HUES48 (cell line): Measurements from ENCODE around the gene FCHSD2.
"Not testable (repeated sequence)": the region's sequence is repeated elsewhere in the genome, so short reads cannot be mapped to it uniquely, and the experiment has no call there.

Experiments used
- H3K27ac ChIP-seq: one replicate; pipeline ENCODE4 v1.7.0; 2013; ENCODE audit warnings: low read depth, low read length, inconsistent platforms
- H3K27me3 ChIP-seq: 2 replicates; pipeline ENCODE4 v1.6.1; 2013; ENCODE audit warnings: mild to moderate bottlenecking, low read length; ENCODE audit not compliant: control insufficient read depth, insufficient read depth
- H3K36me3 ChIP-seq: 2 replicates; pipeline ENCODE4 v1.6.1; 2013; ENCODE audit warnings: low read length; ENCODE audit not compliant: control insufficient read depth, insufficient read depth
- H3K4me1 ChIP-seq: 2 replicates; pipeline ENCODE4 v1.6.1; 2013; ENCODE audit warnings: mild to moderate bottlenecking, low read length; ENCODE audit not compliant: control insufficient read depth, insufficient read depth
- H3K4me3 ChIP-seq: 2 replicates; pipeline ENCODE4 v1.5.1; 2013; ENCODE audit warnings: mild to moderate bottlenecking, low read depth, low read length
- H3K9ac ChIP-seq: 2 replicates; pipeline ENCODE4 v1.6.1; 2013; ENCODE audit warnings: mild to moderate bottlenecking, low read depth, low read length, moderate library complexity
- H3K9me3 ChIP-seq: 2 replicates; pipeline ENCODE4 v1.6.1; 2013; ENCODE audit warnings: low read length; ENCODE audit not compliant: control insufficient read depth, insufficient read depth

FCHSD2 gene

DNA sequence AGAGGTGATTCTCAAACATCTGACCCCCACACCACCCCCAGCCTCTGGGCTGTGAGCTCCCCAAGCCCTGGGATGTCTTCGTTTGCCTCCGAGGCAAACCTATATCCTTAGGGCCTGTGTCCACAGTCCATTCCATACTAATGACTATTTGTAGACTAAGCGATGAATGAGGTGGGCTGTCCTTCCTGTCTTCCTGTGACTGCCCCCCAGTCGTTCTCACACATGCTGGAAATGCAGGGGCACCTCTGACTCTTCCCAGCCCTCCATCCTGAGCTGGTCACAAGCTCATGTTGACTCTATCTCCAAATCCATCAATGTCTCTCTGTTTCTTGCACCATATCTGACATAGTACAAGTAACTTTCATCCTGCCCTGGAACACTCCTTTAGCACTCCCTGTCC is 323.1 kb downstream of the FCHSD2 start:
- Histone ChIP-seq H3K9ac (no peak overlapping the region), H3K27me3 (peaks cover 14% of the 10 kb centered on the region; the same call in 1 of the 2 replicates), H3K4me1 (peaks cover 16% of the 10 kb centered on the region), H3K4me3 (no peak overlapping the region), H3K36me3 (peaks cover 5% of the 10 kb centered on the region; the same call in 1 of the 2 replicates), H3K9me3 (no peaks in the 10 kb centered on the region), H3K27ac (no peak overlapping the region)

DNA sequence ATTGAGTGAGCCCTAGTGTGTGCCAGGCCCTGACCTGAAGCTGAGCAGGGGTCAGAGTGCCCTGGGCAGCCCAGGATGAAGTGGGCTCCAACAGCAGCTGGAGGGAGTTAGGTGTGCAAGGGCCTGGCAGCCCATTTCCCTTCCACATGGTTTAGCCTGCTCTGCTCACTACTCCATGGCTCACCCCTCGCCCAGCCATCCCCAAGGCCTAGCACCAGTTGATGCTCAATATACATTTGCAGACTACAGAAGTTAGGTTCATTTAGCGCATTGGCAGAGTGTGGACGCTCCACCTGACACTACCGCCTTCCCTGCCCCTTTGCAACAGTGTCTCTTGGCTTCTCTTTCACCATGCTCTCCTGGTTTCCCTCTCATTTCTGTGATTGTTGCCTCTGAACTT is 324.2 kb downstream of the FCHSD2 start:
- H3K27me3 ChIP-seq = peaks cover 8% of the 10 kb centered on the region; the same call in 1 of the 2 replicates
- H3K27ac ChIP-seq = no peak overlapping the region
- H3K9ac ChIP-seq = no peak overlapping the region
- peaks cover 21% of the 10 kb centered on the region for H3K4me1 ChIP-seq
- H3K36me3 ChIP-seq = peaks cover 5% of the 10 kb centered on the region; the same call in 1 of the 2 replicates
- H3K4me3 ChIP-seq = no peak overlapping the region
- H3K9me3 ChIP-seq = no peaks in the 10 kb centered on the region

DNA sequence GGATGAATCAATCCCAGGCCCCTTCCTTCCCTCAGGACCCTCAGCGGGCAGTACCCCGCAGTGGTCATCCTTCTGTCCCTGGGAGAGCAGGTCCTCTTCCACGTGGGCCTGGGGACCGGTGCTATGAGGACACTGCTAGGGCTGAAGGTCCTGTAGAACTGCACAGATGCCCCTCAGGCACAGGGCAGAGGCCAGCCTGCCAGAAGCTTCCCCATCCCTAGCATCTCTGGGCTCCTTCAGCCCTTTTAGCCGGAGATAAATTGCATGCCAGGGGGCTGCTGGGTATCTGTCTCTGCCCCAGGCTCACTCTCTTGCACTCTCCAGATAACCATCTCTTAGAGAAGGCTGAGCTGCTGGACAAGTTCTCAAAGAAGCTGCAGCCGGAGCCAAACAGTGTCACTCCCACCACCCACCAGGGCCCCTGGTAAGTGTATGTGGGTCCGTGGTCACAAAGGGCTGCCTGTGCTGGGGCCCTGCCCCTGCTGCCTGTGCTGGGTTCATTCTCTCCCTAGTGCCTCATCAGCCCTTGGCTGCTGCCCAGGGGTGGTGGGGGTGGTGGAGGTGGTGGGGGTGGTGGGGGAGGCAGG is 325.6 kb downstream of the FCHSD2 start:
- Histone ChIP-seq H3K4me1 (peaks cover 19% of the 10 kb centered on the region), H3K9me3 (no peaks in the 10 kb centered on the region), H3K36me3 (peaks cover 5% of the 10 kb centered on the region; the same call in 1 of the 2 replicates), H3K4me3 (no peak overlapping the region), H3K27me3 (peaks cover 6% of the 10 kb centered on the region; the same call in 1 of the 2 replicates), H3K27ac (no peak overlapping the region), H3K9ac (no peak overlapping the region)

- no peaks in the 10 kb centered on the region for H3K9me3 ChIP-seq
- H3K4me1 ChIP-seq = peaks cover 14% of the 10 kb centered on the region
- peak overlapping the region; percentile 98 for H3K4me3 ChIP-seq
- H3K9ac ChIP-seq = 0 out of 2 replicates have a peak overlapping the region, but pooled peaks have one; percentile 97
- H3K27ac ChIP-seq = no peak overlapping the region
- H3K27me3 ChIP-seq = no peaks in the 10 kb centered on the region
- peaks cover 5% of the 10 kb centered on the region; the same call in 1 of the 2 replicates for H3K36me3 ChIP-seq
These were observed 327.0 kb downstream of the FCHSD2 start for GRCh38 chr11:72815110-72815618.

GRCh38 chr11:72814286-72815109 is 327.6 kb downstream of the FCHSD2 start, which contains the start of gene ATG16L2:
ATG16L2 (plus strand) TSS chr11:72814411; CDS start chr11:72814446, 35 bp downstream.
- H3K4me1 ChIP-seq = peaks cover 14% of the 10 kb centered on the region
- no peaks in the 10 kb centered on the region for H3K9me3 ChIP-seq
- peak within 1 kb of the TSS; percentile 98 for H3K4me3 ChIP-seq
- peak within 1 kb of the TSS; percentile 93 for H3K27ac ChIP-seq
- peak within 1 kb of the TSS; percentile 97 for H3K9ac ChIP-seq
- peaks cover 5% of the 10 kb centered on the region; the same call in 1 of the 2 replicates for H3K36me3 ChIP-seq
- H3K27me3 ChIP-seq = no peaks in the 10 kb centered on the region

DNA sequence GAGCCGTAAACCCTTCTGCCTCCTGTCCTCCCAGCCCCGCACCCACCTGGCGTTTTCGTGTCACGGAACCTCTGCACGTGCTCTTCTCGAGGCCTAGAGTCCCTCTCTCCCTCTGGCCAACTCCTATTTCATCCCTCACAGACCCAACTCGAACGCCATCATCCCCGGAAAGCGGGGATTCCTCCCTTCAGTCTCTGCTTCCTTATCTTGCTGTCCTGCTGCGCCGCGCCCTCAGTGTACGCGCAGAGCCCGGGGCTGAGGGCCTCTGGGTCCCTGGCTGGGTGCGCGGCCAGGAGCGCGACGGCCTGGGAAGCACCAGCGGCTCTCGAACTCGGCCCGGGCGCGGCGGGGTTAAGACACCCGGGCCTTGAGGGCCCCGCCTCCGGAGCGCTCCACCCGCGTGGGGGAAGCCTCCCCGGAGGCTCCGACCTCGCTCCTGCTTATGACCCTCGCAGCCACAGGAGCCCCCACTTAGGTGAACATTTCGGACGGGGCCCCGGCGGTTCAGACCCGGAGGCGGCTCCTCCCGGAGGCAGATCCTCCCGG is 328.3 kb downstream of the FCHSD2 start:
- H3K4me1 ChIP-seq = peaks cover 14% of the 10 kb centered on the region
- H3K27ac ChIP-seq = peak overlapping the region; percentile 93
- H3K36me3 ChIP-seq = peaks cover 7% of the 10 kb centered on the region
- peak overlapping the region; percentile 97 for H3K9ac ChIP-seq
- peak overlapping the region; percentile 98 for H3K4me3 ChIP-seq
- no peaks in the 10 kb centered on the region for H3K9me3 ChIP-seq
- no peaks in the 10 kb centered on the region for H3K27me3 ChIP-seq

DNA sequence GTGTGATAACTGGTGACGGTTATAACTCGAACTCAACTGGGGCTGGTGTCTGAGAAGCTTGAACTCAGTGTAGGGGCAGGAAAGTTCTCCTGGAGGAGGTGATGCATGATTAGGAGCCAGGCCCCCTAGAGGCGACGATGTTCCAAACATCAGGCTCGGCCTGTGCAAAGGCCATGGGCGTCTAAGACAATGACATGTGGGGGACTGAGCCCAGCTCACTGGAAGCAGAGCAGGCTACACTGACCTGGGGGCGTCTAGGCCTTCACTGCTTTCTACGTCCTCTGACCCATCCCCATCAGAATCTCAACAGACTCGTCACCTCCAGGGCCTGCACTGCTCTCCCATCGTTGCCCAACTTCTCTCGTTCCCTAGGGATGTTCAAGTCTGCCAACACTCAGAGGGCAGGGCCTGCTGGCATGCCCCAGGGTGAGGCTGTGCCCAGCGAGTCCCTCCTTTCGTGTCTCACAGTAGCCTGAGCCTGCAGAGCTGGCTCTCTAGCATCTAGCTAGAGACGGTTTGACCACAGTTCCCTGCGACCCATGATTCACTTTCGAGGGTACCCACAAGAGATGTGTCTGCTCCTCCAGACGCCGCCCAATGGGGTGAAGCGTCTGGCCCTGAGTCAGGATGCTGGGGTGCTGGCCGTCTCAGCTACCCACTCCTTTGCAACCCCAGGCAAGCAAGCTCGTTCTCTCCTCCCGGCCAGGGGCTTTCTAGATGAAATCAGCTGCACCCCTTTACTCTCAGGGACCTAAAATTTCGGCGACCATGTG is 329.0 kb downstream of the FCHSD2 start:
- H3K9ac ChIP-seq = no peak overlapping the region; the same call in 1 of the 2 replicates
- no peaks in the 10 kb centered on the region for H3K27me3 ChIP-seq
- H3K9me3 ChIP-seq = no peaks in the 10 kb centered on the region
- H3K36me3 ChIP-seq = peaks cover 4% of the 10 kb centered on the region; the same call in 1 of the 2 replicates
- no peak overlapping the region for H3K27ac ChIP-seq
- peak overlapping the region; percentile 98 for H3K4me3 ChIP-seq
- H3K4me1 ChIP-seq = peaks cover 14% of the 10 kb centered on the region

- no peak overlapping the region for H3K27ac ChIP-seq
- no peaks in the 10 kb centered on the region for H3K9me3 ChIP-seq
- H3K36me3 ChIP-seq = peaks cover 4% of the 10 kb centered on the region; the same call in 1 of the 2 replicates
- H3K27me3 ChIP-seq = no peaks in the 10 kb centered on the region
- peaks cover 14% of the 10 kb centered on the region for H3K4me1 ChIP-seq
- H3K4me3 ChIP-seq = peak overlapping the region; percentile 17; the same call in 1 of the 2 replicates
- no peak overlapping the region for H3K9ac ChIP-seq
These were observed 329.5 kb downstream of the FCHSD2 start for GRCh38 chr11:72812604-72812966.

- not testable (repeated sequence) for H3K36me3 ChIP-seq, H3K9me3 ChIP-seq, H3K27ac ChIP-seq, H3K27me3 ChIP-seq, H3K4me3 ChIP-seq, H3K9ac ChIP-seq
- H3K4me1 ChIP-seq = peaks cover 14% of the 10 kb centered on the region
These were observed 330.4 kb downstream of the FCHSD2 start for GRCh38 chr11:72811686-72812085.

DNA sequence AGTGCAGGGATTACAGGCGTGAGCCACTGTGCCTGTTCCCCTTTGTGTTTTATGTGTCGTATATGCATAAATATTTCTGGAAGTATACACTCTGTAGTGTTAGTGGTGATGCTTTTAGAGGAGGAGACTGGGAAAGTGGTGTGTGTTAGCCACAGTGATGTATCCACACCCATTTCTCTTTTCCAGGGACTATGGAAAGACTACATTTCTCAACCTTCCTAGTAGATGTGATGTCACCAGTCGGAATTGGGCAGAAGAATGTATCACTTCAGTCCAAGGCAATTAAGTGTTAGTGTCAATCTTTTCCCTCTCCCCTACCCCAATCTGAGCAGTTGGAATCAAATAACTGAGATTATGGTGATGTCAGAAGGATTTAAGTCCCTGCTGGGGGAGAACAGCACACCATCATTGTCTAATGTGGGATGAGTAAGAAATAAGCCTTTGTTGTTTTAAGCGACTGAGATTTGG is 333.8 kb downstream of the FCHSD2 start:
- Histone ChIP-seq H3K27me3 (no peaks in the 10 kb centered on the region), H3K9ac (no peak overlapping the region), H3K36me3 (peaks cover 4% of the 10 kb centered on the region; the same call in 1 of the 2 replicates), H3K9me3 (no peaks in the 10 kb centered on the region), H3K4me3 (no peak overlapping the region), H3K27ac (no peak overlapping the region), H3K4me1 (peaks cover 4% of the 10 kb centered on the region; the same call in 1 of the 2 replicates)
